ENCODE measurements around the gene CDH22. TPM values are rescaled to one million over a fixed set of nuclear protein-coding genes. Genes with fewer than 3 reads are reported as not detected.
A peak's percentile ranks its signal among the peaks of the same experiment; 100 is the strongest.

Gene CDH22
- total RNA-seq, 1 experiment from 2014 or later: not detected

DNA sequence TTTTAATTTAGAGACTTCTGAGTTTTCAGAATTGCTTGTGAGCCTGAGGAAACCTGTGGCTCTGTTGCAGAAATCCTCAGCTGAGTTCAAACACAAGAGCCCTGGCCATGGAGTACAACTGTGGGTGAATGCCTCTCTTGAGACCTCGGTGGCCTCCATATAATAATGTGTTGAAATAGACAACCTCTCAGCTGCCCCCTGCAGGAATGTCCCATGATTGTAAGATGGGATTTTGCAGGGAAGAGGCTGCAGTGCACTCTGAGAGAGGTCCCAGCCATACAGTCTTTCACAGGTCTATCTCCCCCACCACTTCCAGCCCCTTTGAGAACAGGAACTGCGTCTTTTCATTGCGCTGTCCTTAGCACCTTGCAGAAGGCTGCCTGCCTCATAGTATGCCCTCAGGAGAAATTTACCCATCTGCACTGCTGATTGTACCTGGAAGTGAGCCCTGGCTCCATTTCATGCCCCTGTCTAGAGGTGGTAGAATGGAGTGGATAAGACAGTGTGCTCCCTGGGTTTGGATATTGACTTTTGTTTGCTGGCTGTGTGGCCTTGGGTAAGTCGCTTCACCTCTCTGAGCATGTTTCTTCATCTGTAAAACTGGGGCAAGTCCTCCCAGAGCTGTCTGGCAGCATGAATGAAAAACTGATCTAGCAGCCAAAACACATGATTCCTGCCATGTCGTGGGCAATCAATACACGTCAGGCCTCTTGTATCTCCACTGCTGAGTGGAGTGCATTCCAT, 16.8 kb upstream of the CDH22 start:
- H3K9me3 Mint-ChIP-seq (ENCODE audit: unreplicated experiment): no peaks in the 10 kb centered on the region
- TF ChIP-seq, protein P1, sequence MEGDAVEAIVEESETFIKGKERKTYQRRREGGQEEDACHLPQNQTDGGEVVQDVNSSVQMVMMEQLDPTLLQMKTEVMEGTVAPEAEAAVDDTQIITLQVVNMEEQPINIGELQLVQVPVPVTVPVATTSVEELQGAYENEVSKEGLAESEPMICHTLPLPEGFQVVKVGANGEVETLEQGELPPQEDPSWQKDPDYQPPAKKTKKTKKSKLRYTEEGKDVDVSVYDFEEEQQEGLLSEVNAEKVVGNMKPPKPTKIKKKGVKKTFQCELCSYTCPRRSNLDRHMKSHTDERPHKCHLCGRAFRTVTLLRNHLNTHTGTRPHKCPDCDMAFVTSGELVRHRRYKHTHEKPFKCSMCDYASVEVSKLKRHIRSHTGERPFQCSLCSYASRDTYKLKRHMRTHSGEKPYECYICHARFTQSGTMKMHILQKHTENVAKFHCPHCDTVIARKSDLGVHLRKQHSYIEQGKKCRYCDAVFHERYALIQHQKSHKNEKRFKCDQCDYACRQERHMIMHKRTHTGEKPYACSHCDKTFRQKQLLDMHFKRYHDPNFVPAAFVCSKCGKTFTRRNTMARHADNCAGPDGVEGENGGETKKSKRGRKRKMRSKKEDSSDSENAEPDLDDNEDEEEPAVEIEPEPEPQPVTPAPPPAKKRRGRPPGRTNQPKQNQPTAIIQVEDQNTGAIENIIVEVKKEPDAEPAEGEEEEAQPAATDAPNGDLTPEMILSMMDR (IDR thresholded peaks at IDR 0.05; ENCODE audit: unreplicated experiment): peak; percentile 37
- CTCF ChIA-PET: interaction anchor here (0.9 to 1.8 kb wide), 2 partner anchors 193 to 196 kb away, joined by 3 to 8 read pairs; no protein-coding TSS in a partner anchor
- POLR2A ChIA-PET: no interaction called here
- no TSS peak for BruUV-seq (replicated peaks)
- peak; percentile 52 for DNase-seq (ENCODE audit: unreplicated experiment)
- no peaks in the 10 kb centered on the region for H3K36me3 Mint-ChIP-seq (ENCODE audit: insufficient read depth, unreplicated experiment)
- no peak overlapping the region for H3K27ac Mint-ChIP-seq (ENCODE audit: low read depth, unreplicated experiment)
- intact Hi-C loops (cut with micrococcal nuclease): loop anchor here (1.0 to 10.0 kb wide), 2 partner anchors 193 to 300 kb away; partner anchors contain the start of gene SLC12A5
- H3K4me1 Mint-ChIP-seq (ENCODE audit: insufficient read depth, unreplicated experiment): peaks cover 5% of the 10 kb centered on the region
- peaks cover 45% of the 10 kb centered on the region for H3K27me3 Mint-ChIP-seq (ENCODE audit: insufficient read depth, unreplicated experiment)
- no peak overlapping the region for H3K4me3 Mint-ChIP-seq (ENCODE audit: unreplicated experiment)

DNA sequence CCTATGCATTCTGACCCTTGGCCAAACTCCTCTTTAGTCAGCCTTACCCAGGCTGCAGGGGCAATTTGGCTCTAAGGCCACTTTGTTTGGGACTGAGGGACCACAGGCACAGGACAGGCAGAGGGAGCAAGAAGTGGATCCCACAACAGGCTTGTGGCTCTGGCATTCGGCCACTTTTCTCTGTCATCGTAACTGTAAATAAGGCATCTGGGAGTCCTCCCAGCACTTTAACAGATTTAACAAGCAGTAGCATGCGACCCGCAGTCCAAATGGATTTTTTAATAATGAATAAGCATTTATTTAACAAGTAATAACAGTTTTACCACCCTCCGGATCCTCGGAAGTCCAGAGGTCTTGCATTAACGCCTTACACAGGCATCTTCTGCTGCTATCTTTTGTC, 16.1 kb upstream of the CDH22 start:
- H3K27ac Mint-ChIP-seq (ENCODE audit: low read depth, unreplicated experiment): no peak overlapping the region
- DNase-seq (ENCODE audit: unreplicated experiment): no peak
- ChIA-PET CTCF (interaction anchor here (0.9 kb wide), 1 partner anchor 195 kb away, joined by 3 read pairs; no protein-coding TSS in a partner anchor), POLR2A (no interaction called here)
- H3K4me1 Mint-ChIP-seq (ENCODE audit: insufficient read depth, unreplicated experiment): peaks cover 2% of the 10 kb centered on the region
- no peaks in the 10 kb centered on the region for H3K9me3 Mint-ChIP-seq (ENCODE audit: unreplicated experiment)
- peaks cover 47% of the 10 kb centered on the region for H3K27me3 Mint-ChIP-seq (ENCODE audit: insufficient read depth, unreplicated experiment)
- BruUV-seq (replicated peaks): no TSS peak
- no peak overlapping the region for H3K4me3 Mint-ChIP-seq (ENCODE audit: unreplicated experiment)
- intact Hi-C loops (cut with micrococcal nuclease): loop anchor here (10.0 kb wide), 1 partner anchor 300 kb away; the partner anchor contains the start of gene SLC12A5
- TF ChIP-seq, protein P1 (IDR thresholded peaks at IDR 0.05; ENCODE audit: unreplicated experiment): no peak
- H3K36me3 Mint-ChIP-seq (ENCODE audit: insufficient read depth, unreplicated experiment): no peaks in the 10 kb centered on the region

DNA sequence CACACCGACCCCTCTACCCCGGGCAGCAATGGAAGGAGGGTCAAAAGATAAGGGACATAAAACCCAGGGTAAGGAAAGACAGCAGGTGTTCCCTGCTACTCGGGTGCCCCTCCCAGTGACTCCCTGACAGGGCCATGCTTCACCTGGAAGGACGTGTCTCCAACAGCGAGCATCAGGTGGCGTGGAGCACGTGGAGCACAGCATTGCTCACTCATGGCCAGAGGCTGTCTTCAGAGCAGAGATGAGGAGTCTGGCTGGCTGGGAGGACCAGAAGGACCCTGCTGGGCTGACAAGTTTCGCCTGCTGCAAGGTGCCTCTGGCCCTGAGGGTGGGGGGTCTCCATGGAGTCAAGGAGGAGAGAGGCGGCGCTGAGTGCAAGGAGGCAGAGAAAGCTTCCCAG, 15.3 kb upstream of the CDH22 start:
- Mint-ChIP-seq H3K27me3 (ENCODE audit: insufficient read depth, unreplicated experiment) (peaks cover 50% of the 10 kb centered on the region), H3K9me3 (ENCODE audit: unreplicated experiment) (no peaks in the 10 kb centered on the region), H3K4me3 (ENCODE audit: unreplicated experiment) (no peak overlapping the region), H3K4me1 (ENCODE audit: insufficient read depth, unreplicated experiment) (no peaks in the 10 kb centered on the region), H3K36me3 (ENCODE audit: insufficient read depth, unreplicated experiment) (no peaks in the 10 kb centered on the region), H3K27ac (ENCODE audit: low read depth, unreplicated experiment) (no peak overlapping the region)
- no peak for DNase-seq (ENCODE audit: unreplicated experiment)
- BruUV-seq (replicated peaks): no TSS peak
- CTCF ChIA-PET: interaction anchor here (1.1 to 1.8 kb wide), 2 partner anchors 17 to 25 kb away, joined by 4 to 9 read pairs; no protein-coding TSS in a partner anchor
- intact Hi-C loops (cut with micrococcal nuclease): loop anchor here (10.0 kb wide), 1 partner anchor 299 kb away; the partner anchor contains the start of gene SLC12A5
- POLR2A ChIA-PET: interaction anchor here (1.4 kb wide), 1 partner anchor 10 kb away, joined by 3 read pairs; no protein-coding TSS in a partner anchor
- TF ChIP-seq, protein P1 (IDR thresholded peaks at IDR 0.05; ENCODE audit: unreplicated experiment): no peak

DNA sequence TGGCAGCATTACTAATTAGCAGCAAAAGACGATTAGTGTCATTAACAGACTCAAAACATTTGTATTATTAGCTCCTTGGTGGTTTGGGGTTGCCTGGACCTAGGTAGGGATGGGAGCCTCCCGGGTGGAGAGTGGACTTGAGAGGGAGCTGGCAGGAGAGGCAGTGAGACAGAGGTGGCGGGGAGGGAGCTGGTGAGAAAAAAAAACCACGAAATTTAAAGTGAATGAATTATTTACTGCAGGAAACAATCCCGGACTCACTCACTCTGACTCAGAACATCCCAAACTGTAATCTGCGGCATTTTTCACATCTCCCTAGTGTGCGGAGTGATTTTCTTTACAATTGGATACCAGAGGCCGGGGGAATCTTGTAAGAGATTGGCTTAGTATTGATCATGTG, 14.3 kb upstream of the CDH22 start:
- H3K27me3 Mint-ChIP-seq (ENCODE audit: insufficient read depth, unreplicated experiment): peaks cover 50% of the 10 kb centered on the region
- no peaks in the 10 kb centered on the region for H3K36me3 Mint-ChIP-seq (ENCODE audit: insufficient read depth, unreplicated experiment)
- H3K4me1 Mint-ChIP-seq (ENCODE audit: insufficient read depth, unreplicated experiment): no peaks in the 10 kb centered on the region
- intact Hi-C loops (cut with micrococcal nuclease): loop anchor here (10.0 kb wide), 1 partner anchor 298 kb away; the partner anchor contains the start of gene SLC12A5
- TF ChIP-seq, protein P1 (IDR thresholded peaks at IDR 0.05; ENCODE audit: unreplicated experiment): no peak
- no peak for DNase-seq (ENCODE audit: unreplicated experiment)
- ChIA-PET POLR2A (interaction anchor here (1.0 to 1.4 kb wide), 2 partner anchors 11 to 42 kb away, joined by 3 read pairs; no protein-coding TSS in a partner anchor), CTCF (interaction anchor here (1.1 to 2.3 kb wide), 3 partner anchors 16 to 190 kb away, joined by 4 to 10 read pairs (median 9); no protein-coding TSS in a partner anchor)
- no TSS peak for BruUV-seq (replicated peaks)
- H3K9me3 Mint-ChIP-seq (ENCODE audit: unreplicated experiment): no peaks in the 10 kb centered on the region
- no peak overlapping the region for H3K4me3 Mint-ChIP-seq (ENCODE audit: unreplicated experiment)
- H3K27ac Mint-ChIP-seq (ENCODE audit: low read depth, unreplicated experiment): no peak overlapping the region
